ENCODE results near the gene TBX1.
A peak's percentile ranks its signal among the peaks of the same experiment; 100 is the strongest.
"Not testable (repeated sequence)": the region's sequence is repeated elsewhere in the genome, so short reads cannot be mapped to it uniquely, and the experiment has no call there.

Gene TBX1

GRCh38 chr22:19766511-19767426, 6.2 kb downstream of the TBX1 start:
- peak; percentile 17 for DNase-seq

DNA sequence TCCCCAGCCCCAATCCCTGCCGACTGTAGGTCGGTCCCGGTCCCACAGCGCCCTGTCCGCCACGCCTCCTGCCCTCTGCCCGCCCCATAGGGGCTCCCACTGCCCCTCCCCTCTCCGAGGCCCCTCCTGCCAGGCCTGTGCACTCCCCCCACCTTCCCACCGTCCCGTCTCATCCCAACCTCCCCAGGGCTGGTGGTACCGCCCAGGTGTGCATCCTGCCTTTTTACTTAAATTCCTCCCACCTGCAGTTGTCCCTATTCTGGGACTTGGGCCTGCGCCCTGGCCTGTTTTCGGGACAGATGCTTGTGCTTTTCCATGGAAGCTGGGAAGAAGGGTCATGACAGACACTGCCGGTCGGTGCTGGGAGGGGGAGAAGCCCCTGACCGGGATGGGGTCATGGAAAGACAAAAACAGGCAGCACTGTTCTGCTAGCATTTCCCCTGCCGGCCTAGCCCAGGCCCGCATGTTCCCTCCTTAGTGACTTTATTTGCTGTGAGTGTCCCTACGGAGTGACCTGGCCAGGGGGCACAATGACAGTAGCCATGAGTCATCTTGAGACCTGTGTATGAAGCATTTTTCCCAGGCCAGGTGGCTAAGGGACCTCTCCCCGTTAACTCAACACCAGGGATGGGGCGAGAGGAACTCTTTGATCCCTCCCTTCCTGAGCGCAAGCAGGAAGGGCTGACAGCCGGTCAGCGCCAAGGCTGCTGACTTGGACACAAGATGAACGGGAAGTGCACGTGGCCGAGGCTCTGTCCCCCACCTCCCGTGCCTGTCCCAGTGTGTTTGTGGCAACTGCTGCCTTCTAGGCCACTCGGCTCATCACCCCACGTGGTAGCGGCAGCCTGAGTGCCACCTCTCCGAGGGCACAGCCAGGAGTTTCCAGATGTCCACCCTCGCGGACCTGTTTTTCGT, 7.1 kb downstream of the TBX1 start:
- no peak for DNase-seq

- no peak for DNase-seq
Observed at GRCh38 chr22:19769393-19769715, 8.8 kb downstream of the TBX1 start.

- no peak for DNase-seq
Observed at GRCh38 chr22:19770349-19771220, 10.0 kb downstream of the TBX1 start.

- no peak for DNase-seq
Observed at GRCh38 chr22:19772422-19772672, 11.8 kb downstream of the TBX1 start.

- DNase-seq: peak; percentile 38
Observed at GRCh38 chr22:19772673-19773469, 12.3 kb downstream of the TBX1 start.

GRCh38 chr22:19773470-19774040, 13.0 kb downstream of the TBX1 start:
- no peak for DNase-seq

DNA sequence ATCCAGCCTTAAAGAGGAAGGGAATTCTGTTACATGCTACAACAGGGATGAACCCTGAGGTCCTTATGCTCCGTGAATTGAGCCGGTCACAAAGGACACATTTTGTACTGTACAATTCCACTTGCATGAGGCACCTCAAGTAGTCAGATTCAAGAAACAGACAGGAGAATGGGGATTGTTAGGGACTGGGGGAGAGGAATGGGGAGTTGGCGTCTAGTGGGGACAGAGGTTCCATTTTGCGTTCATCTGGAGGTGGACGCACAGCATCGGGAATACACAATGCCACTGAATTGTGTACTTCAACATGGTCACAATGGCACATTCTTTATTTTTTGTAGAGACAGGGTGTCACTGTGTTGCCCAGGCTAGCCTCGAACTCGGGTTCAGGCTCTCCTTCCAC, 14.1 kb downstream of the TBX1 start:
- no peak for DNase-seq

- no peak for DNase-seq
Observed at GRCh38 chr22:19775496-19776325, 15.1 kb downstream of the TBX1 start.

- peak; percentile 44 for DNase-seq
Observed at GRCh38 chr22:19776433-19777031, 16.0 kb downstream of the TBX1 start.

DNA sequence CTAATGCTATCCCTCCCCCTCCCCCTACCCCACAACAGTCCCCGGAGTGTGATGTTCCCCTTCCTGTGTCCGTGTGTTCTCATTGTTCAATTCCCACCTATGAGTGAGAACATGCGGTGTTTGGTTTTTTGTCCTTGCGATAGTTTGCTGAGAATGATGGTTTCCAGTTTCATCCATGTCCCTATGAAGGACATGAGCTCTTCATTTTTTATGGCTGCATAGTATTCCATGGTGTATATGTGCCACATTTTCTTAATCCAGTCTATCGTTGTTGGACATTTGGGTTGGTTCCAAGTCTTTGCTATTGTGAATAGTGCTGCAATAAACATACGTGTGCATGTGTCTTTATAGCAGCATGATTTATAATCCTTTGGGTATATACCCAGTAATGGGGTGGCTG, 16.6 kb downstream of the TBX1 start:
- DNase-seq: not testable (repeated sequence)

GRCh38 chr22:19779011-19779421, 18.4 kb downstream of the TBX1 start:
- no peak for DNase-seq

- no peak for DNase-seq
Observed at GRCh38 chr22:19779685-19780268, 19.2 kb downstream of the TBX1 start.

DNA sequence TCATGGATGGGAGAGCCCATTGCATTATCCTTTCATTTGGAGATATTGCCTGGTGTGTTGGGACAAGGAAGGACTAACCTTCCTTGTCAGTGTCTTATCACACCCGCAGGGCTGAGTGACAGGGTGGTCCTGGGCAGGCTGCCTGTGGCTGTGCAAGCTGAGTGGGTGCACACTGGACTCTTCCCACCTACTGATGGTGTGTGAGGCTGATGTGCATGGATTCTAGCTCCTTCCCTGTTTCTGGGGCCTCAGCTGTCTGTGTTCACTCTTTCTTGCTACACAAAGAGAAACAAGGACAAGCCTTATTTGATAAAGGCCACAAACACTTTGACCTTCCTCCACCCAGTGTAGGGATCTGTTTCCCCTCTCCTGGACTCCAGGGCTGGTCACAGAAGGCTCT, 22.0 kb downstream of the TBX1 start:
- DNase-seq: no peak

DNA sequence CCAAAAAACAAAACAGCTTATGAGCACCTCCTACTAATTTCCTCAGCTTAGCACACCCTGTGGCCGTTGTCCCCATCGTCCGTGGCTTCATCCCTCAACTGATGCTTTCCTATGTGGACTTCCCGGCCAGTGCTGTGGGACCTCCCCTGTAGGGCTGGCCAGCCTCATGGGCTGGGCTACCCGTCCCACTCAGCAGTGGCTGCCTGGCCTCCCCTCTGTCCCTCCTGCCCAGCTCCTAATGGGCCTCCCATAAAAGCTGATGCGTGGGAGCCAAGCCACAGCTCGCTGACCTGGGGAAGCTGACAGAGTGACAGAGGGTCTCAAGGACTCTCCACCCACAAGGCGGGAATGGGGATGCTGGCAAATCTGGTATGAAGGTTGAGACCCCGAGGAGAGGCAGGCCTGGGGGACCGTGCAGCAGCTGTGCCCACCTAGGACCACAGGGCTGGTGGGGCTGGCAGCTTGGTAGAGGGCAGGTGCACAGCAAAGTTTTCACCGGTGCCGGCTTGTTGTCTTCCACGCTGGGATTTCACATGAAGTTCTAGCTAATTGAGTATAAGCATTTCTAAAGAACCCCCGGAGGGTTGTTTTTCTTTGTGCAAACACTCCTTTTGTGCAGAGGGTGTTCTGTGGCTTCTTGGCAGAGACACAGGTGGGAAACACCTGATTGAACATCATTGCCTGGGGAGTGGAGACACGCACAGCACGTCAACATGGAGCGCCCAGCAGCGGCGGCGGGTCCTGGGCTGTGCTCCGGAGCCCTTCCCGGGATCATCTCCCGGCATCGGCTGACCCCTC, 23.2 kb downstream of the TBX1 start:
- DNase-seq: no peak

GRCh38 chr22:19784384-19785175, 24.0 kb downstream of the TBX1 start:
- DNase-seq: no peak

- DNase-seq: no peak
Observed at GRCh38 chr22:19785461-19786263, 25.1 kb downstream of the TBX1 start.

DNA sequence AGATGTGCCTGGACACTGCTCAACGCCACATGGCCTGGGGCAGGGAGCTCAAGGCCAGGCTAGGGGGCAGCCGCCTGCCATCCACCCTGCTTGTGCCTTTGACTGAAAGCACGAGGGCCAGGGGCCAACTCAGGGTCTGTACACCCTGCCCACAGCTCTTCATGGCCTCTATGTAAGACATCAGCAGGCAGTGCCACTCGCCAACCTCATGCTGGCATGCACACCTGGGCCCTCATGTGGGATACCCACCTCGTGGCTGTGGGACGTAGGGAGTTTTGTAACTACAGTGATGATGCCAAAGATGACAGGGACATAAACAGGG, 25.6 kb downstream of the TBX1 start:
- no peak for DNase-seq

All from GF-D8 (cell line).